Measurements from ENCODE around the gene ENOX1. TPM values are rescaled to one million over a fixed set of nuclear protein-coding genes. Genes with fewer than 3 reads are reported as not detected.

ENOX1 gene
- total RNA-seq, 2 experiments from 2014 or later, result 0.09 TPM

DNA sequence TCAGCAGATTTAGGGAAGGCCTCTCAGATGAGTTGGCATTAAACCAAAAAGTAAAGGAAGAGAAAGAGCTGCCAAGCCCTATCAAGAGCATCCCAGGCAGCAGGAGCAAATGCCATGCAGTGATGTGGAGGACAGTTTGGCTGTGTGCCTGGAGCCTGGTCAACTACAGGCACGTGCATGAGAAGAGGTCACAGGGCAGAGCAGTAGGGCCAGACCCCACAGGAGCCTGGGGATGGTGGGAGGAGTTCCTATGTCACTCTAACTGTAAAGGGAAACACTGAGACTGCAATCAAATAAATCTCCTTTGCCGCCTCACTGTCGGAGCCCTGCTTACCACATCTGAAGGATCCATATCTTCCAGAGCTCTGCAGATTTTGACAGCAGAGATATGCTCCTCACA lies 240.5 kb downstream of the ENOX1 start:
- Mint-ChIP-seq H3K4me3 (no peak overlapping the region), H3K27me3 (peaks cover 2% of the 10 kb centered on the region), H3K36me3 (ENCODE audit: low read depth) (no peaks in the 10 kb centered on the region), H3K27ac (no peak overlapping the region), H3K4me1 (ENCODE audit: low read depth) (no peaks in the 10 kb centered on the region), H3K9me3 (no peaks in the 10 kb centered on the region)
- DNase-seq (no peak), ATAC-seq (no peak)
- ChIA-PET POLR2A (no interaction called here), CTCF (interaction anchor here (0.6 kb wide), 1 partner anchor 251 kb away, joined by 3 read pairs; no protein-coding TSS in a partner anchor)
- intact Hi-C loops (cut with micrococcal nuclease), result no loop called here
- TF ChIP-seq, protein P1, sequence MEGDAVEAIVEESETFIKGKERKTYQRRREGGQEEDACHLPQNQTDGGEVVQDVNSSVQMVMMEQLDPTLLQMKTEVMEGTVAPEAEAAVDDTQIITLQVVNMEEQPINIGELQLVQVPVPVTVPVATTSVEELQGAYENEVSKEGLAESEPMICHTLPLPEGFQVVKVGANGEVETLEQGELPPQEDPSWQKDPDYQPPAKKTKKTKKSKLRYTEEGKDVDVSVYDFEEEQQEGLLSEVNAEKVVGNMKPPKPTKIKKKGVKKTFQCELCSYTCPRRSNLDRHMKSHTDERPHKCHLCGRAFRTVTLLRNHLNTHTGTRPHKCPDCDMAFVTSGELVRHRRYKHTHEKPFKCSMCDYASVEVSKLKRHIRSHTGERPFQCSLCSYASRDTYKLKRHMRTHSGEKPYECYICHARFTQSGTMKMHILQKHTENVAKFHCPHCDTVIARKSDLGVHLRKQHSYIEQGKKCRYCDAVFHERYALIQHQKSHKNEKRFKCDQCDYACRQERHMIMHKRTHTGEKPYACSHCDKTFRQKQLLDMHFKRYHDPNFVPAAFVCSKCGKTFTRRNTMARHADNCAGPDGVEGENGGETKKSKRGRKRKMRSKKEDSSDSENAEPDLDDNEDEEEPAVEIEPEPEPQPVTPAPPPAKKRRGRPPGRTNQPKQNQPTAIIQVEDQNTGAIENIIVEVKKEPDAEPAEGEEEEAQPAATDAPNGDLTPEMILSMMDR (IDR thresholded peaks at IDR 0.05), result no peak

DNA sequence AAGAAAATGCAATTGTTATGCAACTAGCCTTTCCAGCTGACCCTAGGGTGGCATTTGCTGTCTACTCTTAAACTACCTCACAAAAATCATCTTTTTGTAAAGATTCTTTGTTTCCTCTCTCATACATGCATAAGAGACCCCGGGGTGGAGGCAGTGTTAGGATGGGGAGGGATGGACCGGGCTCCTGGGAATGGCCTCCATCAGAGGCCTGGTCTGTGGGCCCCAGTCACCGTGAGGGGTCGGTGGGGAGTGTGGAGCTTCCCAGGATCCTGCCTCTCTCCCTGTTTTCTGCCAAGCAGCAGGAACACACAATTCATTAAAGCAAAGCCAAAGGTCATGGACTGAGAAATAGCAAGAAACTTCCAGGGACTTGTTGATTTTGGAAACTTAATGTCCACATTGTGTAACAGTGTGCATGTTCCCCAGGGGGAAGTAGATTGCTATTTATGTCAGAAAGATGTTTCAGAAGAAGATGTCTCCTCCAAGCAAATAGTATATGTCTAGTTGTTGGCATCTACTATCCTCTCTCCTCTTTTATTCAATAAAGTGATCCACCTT lies 241.4 kb downstream of the ENOX1 start:
- H3K9me3 Mint-ChIP-seq, result no peaks in the 10 kb centered on the region
- DNase-seq, result no peak
- POLR2A ChIA-PET, result interaction anchor here (0.5 kb wide), 1 partner anchor 50 kb away, joined by 3 read pairs; no protein-coding TSS in a partner anchor
- CTCF ChIA-PET, result no interaction called here
- no peak overlapping the region for H3K4me3 Mint-ChIP-seq
- TF ChIP-seq, protein P1 (IDR thresholded peaks at IDR 0.05), result no peak
- no peaks in the 10 kb centered on the region for H3K36me3 Mint-ChIP-seq (ENCODE audit: low read depth)
- H3K27me3 Mint-ChIP-seq, result peaks cover 2% of the 10 kb centered on the region
- no peak for ATAC-seq
- no peak overlapping the region for H3K27ac Mint-ChIP-seq
- H3K4me1 Mint-ChIP-seq (ENCODE audit: low read depth), result no peaks in the 10 kb centered on the region
- intact Hi-C loops (cut with micrococcal nuclease), result no loop called here

DNA sequence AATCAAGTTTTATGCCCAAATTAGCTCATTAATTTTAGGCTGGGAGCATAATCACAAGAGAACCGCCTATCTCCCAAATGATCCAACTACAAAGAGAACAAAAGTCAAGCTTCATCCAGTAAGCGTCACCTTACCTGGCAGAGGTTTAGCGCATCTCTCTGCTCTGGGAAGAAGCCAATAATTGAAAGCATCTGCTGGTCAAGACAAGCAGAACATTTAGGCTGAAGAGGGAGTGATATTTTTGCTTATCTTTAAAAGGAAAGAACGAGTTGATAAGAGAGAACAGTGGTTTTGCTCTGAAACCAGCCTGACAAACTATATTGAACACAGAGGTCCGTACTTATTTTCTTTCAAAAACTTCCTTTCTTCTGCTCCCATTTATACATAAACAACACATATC lies 242.1 kb downstream of the ENOX1 start:
- Mint-ChIP-seq H3K27ac (no peak overlapping the region), H3K4me3 (no peak overlapping the region), H3K9me3 (no peaks in the 10 kb centered on the region), H3K36me3 (ENCODE audit: low read depth) (no peaks in the 10 kb centered on the region), H3K27me3 (peaks cover 2% of the 10 kb centered on the region), H3K4me1 (ENCODE audit: low read depth) (no peaks in the 10 kb centered on the region)
- CTCF ChIA-PET, result no interaction called here
- no peak for ATAC-seq
- no peak for DNase-seq
- POLR2A ChIA-PET, result interaction anchor here (0.6 kb wide), 1 partner anchor 37 kb away, joined by 3 read pairs; no protein-coding TSS in a partner anchor
- intact Hi-C loops (cut with micrococcal nuclease), result no loop called here
- TF ChIP-seq, protein P1 (IDR thresholded peaks at IDR 0.05), result no peak

DNA sequence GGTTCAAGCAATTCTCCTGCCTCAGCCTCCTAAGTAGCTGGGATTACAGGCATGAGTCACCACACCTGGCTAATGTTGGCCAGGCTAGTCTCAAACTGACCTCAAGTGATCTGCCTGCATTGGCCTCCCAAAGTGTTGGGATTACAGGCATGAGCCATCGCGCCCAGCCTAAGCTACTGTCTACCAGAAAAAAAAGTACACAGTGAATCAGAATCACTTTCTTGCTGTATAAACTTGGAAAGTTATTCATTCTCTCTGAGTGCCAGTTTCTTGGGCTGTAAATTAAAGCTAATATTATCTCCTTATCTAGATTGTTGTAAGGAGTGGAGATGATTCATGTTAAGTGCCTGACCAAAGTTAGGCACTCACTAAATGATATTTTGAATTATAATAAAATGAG lies 242.8 kb downstream of the ENOX1 start:
- TF ChIP-seq, protein P1 (IDR thresholded peaks at IDR 0.05), result no peak
- DNase-seq (no peak), ATAC-seq (no peak)
- intact Hi-C loops (cut with micrococcal nuclease), result no loop called here
- Mint-ChIP-seq H3K27me3 (peaks cover 2% of the 10 kb centered on the region), H3K27ac (no peak overlapping the region), H3K36me3 (ENCODE audit: low read depth) (no peaks in the 10 kb centered on the region), H3K4me3 (no peak overlapping the region), H3K9me3 (peaks cover 1% of the 10 kb centered on the region), H3K4me1 (ENCODE audit: low read depth) (no peaks in the 10 kb centered on the region)
- CTCF ChIA-PET, result no interaction called here
- POLR2A ChIA-PET, result interaction anchor here (0.6 kb wide), 1 partner anchor 36 kb away, joined by 3 read pairs; no protein-coding TSS in a partner anchor

DNA sequence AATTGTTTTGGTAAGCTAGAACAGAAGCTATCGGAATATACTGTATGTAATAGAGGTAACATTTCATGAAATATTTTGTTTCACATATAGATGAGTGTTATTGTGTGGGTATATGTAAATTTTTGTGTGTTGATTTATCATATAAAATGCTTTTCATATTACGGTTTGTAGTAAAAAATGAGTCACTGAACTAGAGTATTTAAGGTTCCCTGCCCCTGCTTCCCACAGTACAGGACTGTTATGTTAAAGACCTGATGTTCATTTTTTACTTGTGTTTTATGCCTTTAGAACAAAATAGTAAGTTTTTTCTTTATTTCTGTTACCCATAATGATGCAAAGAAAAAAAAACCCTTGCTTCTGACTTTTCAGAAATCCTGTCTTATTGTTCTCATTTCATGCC lies 243.4 kb downstream of the ENOX1 start:
- TF ChIP-seq, protein P1 (IDR thresholded peaks at IDR 0.05), result no peak
- no peak overlapping the region for H3K4me3 Mint-ChIP-seq
- ATAC-seq, result no peak
- H3K4me1 Mint-ChIP-seq (ENCODE audit: low read depth), result no peaks in the 10 kb centered on the region
- no peaks in the 10 kb centered on the region for H3K27me3 Mint-ChIP-seq
- DNase-seq, result no peak
- peaks cover 2% of the 10 kb centered on the region for H3K9me3 Mint-ChIP-seq
- intact Hi-C loops (cut with micrococcal nuclease), result no loop called here
- no peaks in the 10 kb centered on the region for H3K36me3 Mint-ChIP-seq (ENCODE audit: low read depth)
- POLR2A ChIA-PET, result no interaction called here
- H3K27ac Mint-ChIP-seq, result no peak overlapping the region
- CTCF ChIA-PET, result interaction anchor here (0.9 kb wide), 1 partner anchor 13 kb away, joined by 3 read pairs; no protein-coding TSS in a partner anchor
